Skeletal muscle tissue (tissue), 4 donors: ENCODE data around the gene TAGLN. TPM values are rescaled to one million over a fixed set of nuclear protein-coding genes. Genes with fewer than 3 reads are reported as not detected.

Source experiments
- H3K27ac ChIP-seq: one replicate; pipeline ENCODE4 v1.7.0; 2013; ENCODE audit warnings: mild to moderate bottlenecking, low read depth, low read length, inconsistent platforms
- H3K27me3 ChIP-seq, 3 donors: one replicate each; pipeline ENCODE4 v1.7.0; 2013; ENCODE audit warnings: low read length in 3 of 3; ENCODE audit not compliant: control insufficient read depth in 3 of 3, insufficient read depth in 3 of 3
- H3K36me3 ChIP-seq, 3 donors: one replicate each; pipeline ENCODE4 v1.7.0; 2013; ENCODE audit warnings: low read length in 3 of 3; ENCODE audit not compliant: control insufficient read depth in 3 of 3, insufficient read depth in 3 of 3
- H3K4me1 ChIP-seq, 3 donors: one replicate each; pipeline ENCODE4 v1.7.0; 2013; ENCODE audit warnings: low read length in 3 of 3, mild to moderate bottlenecking in 3 of 3; ENCODE audit not compliant: control insufficient read depth in 3 of 3, insufficient read depth in 3 of 3
- H3K4me3 ChIP-seq, 3 donors: one replicate each; pipeline ENCODE4 v1.7.0; 2013; ENCODE audit warnings: low read length in 3 of 3
- H3K9ac ChIP-seq, 3 donors: one replicate each; pipeline ENCODE4 v1.7.0; 2013; ENCODE audit warnings: low read length in 3 of 3, mild to moderate bottlenecking in 3 of 3, moderate library complexity in 2 of 3, low read depth in 1 of 3
- H3K9me3 ChIP-seq, 3 donors: one replicate each; pipeline ENCODE4 v1.7.0; 2013; ENCODE audit warnings: low read length in 3 of 3; ENCODE audit not compliant: control insufficient read depth in 3 of 3
- total RNA-seq: library from RNA; depleted of rRNA; stranded (reverse); fragments of >200 nt; gene quantifications from one replicate; pipeline ENCODE4 v1.2.3, GENCODE V29; 2014
- donor health status: Osteomylitis.

Gene TAGLN
- total RNA-seq, 1 donor from 2014 or later: 103 TPM

GRCh38 chr11:117171404-117172061, 27.6 kb upstream of the TAGLN start:
- Histone ChIP-seq H3K27me3 (no peaks in the 10 kb centered on the region), H3K4me3 (no peak overlapping the region), H3K9ac (no peak overlapping the region), H3K9me3 (no peaks in the 10 kb centered on the region), H3K36me3 (peaks cover 5 to 14% (median 6%) of the 10 kb centered on the region in 3 donors), H3K4me1 (peaks cover 22 to 35% (median 26%) of the 10 kb centered on the region in 3 donors), H3K27ac (no peak overlapping the region)

DNA sequence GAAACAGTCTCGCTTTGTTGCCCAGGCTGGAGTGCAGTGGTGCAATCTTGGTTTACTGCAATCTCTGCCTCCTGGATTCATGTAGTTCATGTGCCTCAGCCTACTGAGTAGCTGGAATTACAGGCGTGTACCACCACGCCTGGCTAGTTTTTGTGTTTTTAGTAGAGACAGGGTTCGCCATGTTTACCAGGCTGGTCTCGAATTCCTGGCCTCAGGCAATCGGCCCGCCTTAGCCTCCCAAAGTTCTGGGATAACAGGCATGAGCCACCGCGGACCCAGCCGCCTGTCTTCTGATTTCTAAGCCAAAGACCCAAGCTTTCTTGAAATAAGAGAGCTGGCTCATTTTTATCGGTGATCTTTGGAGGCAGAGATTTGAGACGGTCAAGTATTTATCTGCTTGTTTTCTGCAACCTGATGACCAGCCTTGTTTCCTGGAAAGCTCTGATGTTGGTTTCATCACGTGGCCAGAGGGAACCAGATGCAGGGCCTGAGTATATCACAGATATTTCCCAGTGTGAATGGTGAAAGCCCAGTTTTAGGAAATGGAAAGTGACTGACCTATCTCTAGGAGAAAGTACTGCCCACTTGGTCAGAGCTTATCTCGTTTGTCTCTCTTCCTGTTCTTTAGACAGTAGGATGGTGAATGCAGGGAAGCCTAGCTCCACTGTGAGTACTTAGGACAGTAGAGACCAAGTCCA, 26.3 kb upstream of the TAGLN start:
- Histone ChIP-seq H3K4me1 (peaks cover 25 to 38% (median 29%) of the 10 kb centered on the region in 3 donors), H3K27ac (peak overlapping the region; percentile 27), H3K4me3 (no peak overlapping the region), H3K9me3 (no peaks in the 10 kb centered on the region), H3K27me3 (no peaks in the 10 kb centered on the region), H3K36me3 (peaks cover 2 to 6% (median 5%) of the 10 kb centered on the region in 3 donors), H3K9ac (no peak overlapping the region)

GRCh38 chr11:117175104-117175503, 24.1 kb upstream of the TAGLN start:
- Histone ChIP-seq H3K27ac (no peak overlapping the region), H3K4me3 (no peak overlapping the region), H3K36me3 (peaks cover 2 to 5% (median 2%) of the 10 kb centered on the region in 3 donors), H3K9ac (no peak overlapping the region), H3K27me3 (no peaks in the 10 kb centered on the region), H3K4me1 (peaks cover 39 to 52% (median 39%) of the 10 kb centered on the region in 3 donors), H3K9me3 (no peaks in the 10 kb centered on the region)

DNA sequence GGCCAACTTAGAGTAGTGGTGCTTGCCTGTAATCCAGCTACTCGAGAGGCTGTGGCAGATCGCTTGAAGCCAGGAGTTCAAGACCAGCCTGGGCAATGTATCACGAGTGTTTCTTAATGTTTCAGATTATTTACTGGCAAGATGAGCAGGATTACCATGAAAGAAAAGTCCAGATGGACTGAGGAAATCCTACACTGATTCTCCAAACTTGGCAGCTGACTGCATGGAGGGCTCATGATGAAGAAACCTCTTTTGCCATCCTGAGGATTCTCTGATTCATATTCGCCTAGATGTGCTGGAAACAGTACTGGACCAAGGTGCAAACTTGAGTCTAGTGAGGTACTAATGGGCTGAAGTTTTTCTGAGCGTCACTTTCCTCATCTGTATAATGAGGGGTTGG, 23.4 kb upstream of the TAGLN start:
- H3K4me1 ChIP-seq: peaks cover 39 to 54% (median 41%) of the 10 kb centered on the region in 3 donors

DNA sequence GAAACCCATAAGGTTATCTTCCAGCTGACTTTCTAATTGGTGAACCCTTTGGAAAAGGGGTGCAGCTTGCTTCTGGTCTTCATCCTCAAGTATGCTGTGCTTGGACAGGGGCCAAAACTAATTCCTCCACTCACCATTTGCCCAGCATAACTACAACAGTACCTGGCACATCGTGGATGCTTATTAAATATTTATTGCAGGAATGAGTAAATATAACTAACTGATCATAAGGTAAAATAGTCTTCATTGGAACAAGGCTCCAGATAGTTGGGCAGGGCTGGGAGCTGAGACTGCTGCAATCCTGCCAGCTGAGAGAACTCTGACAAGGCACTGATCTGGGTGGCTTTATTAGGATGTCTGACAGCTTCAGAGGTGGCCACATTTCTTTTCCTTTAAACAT, 23.0 kb upstream of the TAGLN start:
- H3K4me1 ChIP-seq: peaks cover 39 to 54% (median 41%) of the 10 kb centered on the region in 3 donors
- peaks cover 0 to 2% (median 0%) of the 10 kb centered on the region in 3 donors for H3K36me3 ChIP-seq
- no peak overlapping the region for H3K4me3 ChIP-seq
- H3K9ac ChIP-seq: no peak overlapping the region
- no peak overlapping the region for H3K27ac ChIP-seq
- no peaks in the 10 kb centered on the region for H3K9me3 ChIP-seq
- H3K27me3 ChIP-seq: no peaks in the 10 kb centered on the region

More for the DNA sequence above, 23.4 kb upstream of the TAGLN start:
- H3K9me3 ChIP-seq: no peaks in the 10 kb centered on the region
- H3K27me3 ChIP-seq: no peaks in the 10 kb centered on the region
- H3K36me3 ChIP-seq: peaks cover 0 to 3% (median 2%) of the 10 kb centered on the region in 3 donors
- H3K4me3 ChIP-seq: no peak overlapping the region
- H3K27ac ChIP-seq: no peak overlapping the region
- H3K9ac ChIP-seq: no peak overlapping the region

- Histone ChIP-seq H3K27me3 (no peaks in the 10 kb centered on the region), H3K27ac (peak overlapping the region; percentile 89), H3K9me3 (no peaks in the 10 kb centered on the region), H3K4me3 (peak overlapping the region; percentile 77 to 98 (median 91)), H3K36me3 (peaks cover 8 to 14% (median 10%) of the 10 kb centered on the region in 3 donors), H3K4me1 (peaks cover 36 to 46% (median 40%) of the 10 kb centered on the region in 3 donors), H3K9ac (peak overlapping the region; percentile 81 to 95 (median 83))
These were observed 21.5 kb upstream of the TAGLN start for GRCh38 chr11:117177534-117178209.

GRCh38 chr11:117178210-117179034, 20.7 kb upstream of the TAGLN start, which contains the start of gene SIDT2:
TSS of gene SIDT2 (plus strand) at chr11:117178743. CDS start at chr11:117179264, 521 bp downstream.
- Histone ChIP-seq H3K27me3 (no peaks in the 10 kb centered on the region), H3K4me3 (peak within 1 kb of the TSS; percentile 77 to 98 (median 91)), H3K27ac (peak within 1 kb of the TSS; percentile 89), H3K9me3 (no peaks in the 10 kb centered on the region), H3K4me1 (peaks cover 29 to 39% (median 33%) of the 10 kb centered on the region in 3 donors), H3K36me3 (peaks cover 10 to 15% (median 12%) of the 10 kb centered on the region in 3 donors), H3K9ac (peak within 1 kb of the TSS; percentile 90 to 95 (median 94))

GRCh38 chr11:117179048-117179999, 19.8 kb upstream of the TAGLN start:
- no peaks in the 10 kb centered on the region for H3K27me3 ChIP-seq
- no peaks in the 10 kb centered on the region for H3K9me3 ChIP-seq
- H3K27ac ChIP-seq: peak overlapping the region; percentile 89
- H3K9ac ChIP-seq: peak overlapping the region; percentile 90 to 95 (median 94)
- peak overlapping the region; percentile 77 to 98 (median 91) for H3K4me3 ChIP-seq
- peaks cover 27 to 36% (median 29%) of the 10 kb centered on the region in 3 donors for H3K4me1 ChIP-seq
- H3K36me3 ChIP-seq: peaks cover 18 to 23% (median 20%) of the 10 kb centered on the region in 3 donors
